H1 (cell line): ENCODE results near the gene HOXB4. TPM values are rescaled to one million over a fixed set of nuclear protein-coding genes. Genes with fewer than 3 reads are reported as not detected.

ENCODE experiments used
- CTCF ChIA-PET: fragments of 300-600 bp; sonication (Branson Sonifier 250); formaldehyde crosslinking; loops from one replicate; lab custom pipeline; 2021; ENCODE audit not compliant: partially characterized antibody; lab: Charles Lee
- POLR2A ChIA-PET: fragments of 300-600 bp; sonication (Branson Sonifier 250); formaldehyde crosslinking; loops from one replicate; lab custom pipeline; 2021; ENCODE audit warnings: inconsistent platforms; ENCODE audit not compliant: partially characterized antibody; lab: Charles Lee
- DNase-seq, 2 experiments: peaks; one replicate each; pipeline versions ENCODE4 v3.0.0 to v3.0.0-alpha.2; 2010 to 2022; ENCODE audit warnings: low spot score in 2 of 2, low read depth in 1 of 2, mixed read lengths in 1 of 2
- FAIRE-seq: peaks from 2 replicates; lab custom pipeline; 2011; peaks lifted over from hg19 to GRCh38; lab: Jason Lieb, UNC
- H2AFZ ChIP-seq: 2 replicates; pipeline ENCODE4 v1.8.1; 2012; ENCODE audit warnings: low read length, inconsistent platforms
- H2AK5ac ChIP-seq: 2 replicates; pipeline ENCODE4 v1.6.1; 2013; ENCODE audit warnings: low read depth, low read length
- H2BK120ac ChIP-seq: replicated peaks from 2 replicates; pipeline ENCODE3; 2013; ENCODE audit warnings: low read depth, low read length, inconsistent platforms
- H2BK12ac ChIP-seq: 2 replicates; pipeline ENCODE4 v1.6.1; 2013; ENCODE audit warnings: low read depth, low read length
- H2BK15ac ChIP-seq: 2 replicates; pipeline ENCODE4 v1.6.1; 2013; ENCODE audit warnings: low read length
- H2BK20ac ChIP-seq: 2 replicates; pipeline ENCODE4 v1.6.1; 2013; ENCODE audit warnings: low read length
- H2BK5ac ChIP-seq: 2 replicates; pipeline ENCODE4 v1.6.1; 2013; ENCODE audit warnings: low read depth, low read length
- H3K14ac ChIP-seq: 2 replicates; pipeline ENCODE4 v1.6.1; 2013; ENCODE audit warnings: inconsistent platforms; ENCODE audit not compliant: insufficient read length
- H3K18ac ChIP-seq: 2 replicates; pipeline ENCODE4 v1.6.1; 2013; ENCODE audit warnings: low read length; ENCODE audit errors: extremely low read depth
- H3K23ac ChIP-seq: 2 replicates; pipeline ENCODE4 v1.6.1; 2013; ENCODE audit warnings: inconsistent platforms; ENCODE audit not compliant: insufficient read length
- H3K23me2 ChIP-seq: 2 replicates; pipeline ENCODE4 v1.6.1; 2013; ENCODE audit warnings: low read depth, low read length
- H3K27ac ChIP-seq: 2 replicates; pipeline ENCODE4 v1.6.1; 2011; ENCODE audit warnings: low read depth, low read length, inconsistent platforms
- H3K27me3 ChIP-seq, 4 experiments: replicated peaks in 1 of 4; 1 replicate in 1 of 4; 2 replicates in 3 of 4; pipeline versions ENCODE4 v1.6.1 to v1.8.1; 2011 to 2013; ENCODE audit warnings: low read length in 3 of 4, mild to moderate bottlenecking in 3 of 4, inconsistent platforms in 2 of 4, mixed read lengths in 2 of 4, moderate library complexity in 1 of 4; ENCODE audit not compliant: control insufficient read depth in 3 of 4, insufficient read depth in 3 of 4; ENCODE audit errors: extremely low read depth in 1 of 4
- H3K36me3 ChIP-seq, 4 experiments: 2 replicates each; pipeline versions ENCODE4 v1.6.1 to v1.8.1; 2011 to 2013; ENCODE audit warnings: mild to moderate bottlenecking in 4 of 4, low read length in 3 of 4, moderate library complexity in 2 of 4, control low read depth in 1 of 4, inconsistent platforms in 1 of 4; ENCODE audit not compliant: insufficient read depth in 4 of 4, control insufficient read depth in 2 of 4
- H3K4ac ChIP-seq: replicated peaks from 2 replicates; pipeline ENCODE3; 2013; ENCODE audit warnings: low read length, low read depth, mixed read lengths, inconsistent platforms; ENCODE audit not compliant: insufficient read length
- H3K4me1 ChIP-seq, 4 experiments: replicated peaks in 1 of 4; 1 replicate in 1 of 4; 2 replicates in 3 of 4; pipeline versions ENCODE4 v1.6.1 to v1.8.1; 2011 to 2013; ENCODE audit warnings: low read length in 3 of 4, inconsistent platforms in 2 of 4, mixed read lengths in 1 of 4; ENCODE audit not compliant: insufficient read depth in 4 of 4, control insufficient read depth in 3 of 4
- H3K4me2 ChIP-seq, 2 experiments: 2 replicates each; pipeline versions ENCODE4 v1.6.1 to v1.8.1; 2011 to 2013; ENCODE audit warnings: low read depth in 2 of 2, low read length in 2 of 2, control low read depth in 1 of 2, inconsistent platforms in 1 of 2, mild to moderate bottlenecking in 1 of 2; ENCODE audit not compliant: insufficient read depth in 1 of 2
- H3K4me3 ChIP-seq, 4 experiments: fragments of 200-600, 300-600 bp in 1 of 4; sonication (generic), shearing (Covaris generic), sonication (Bioruptor Twin) in 1 of 4; 2 replicates each; pipeline versions ENCODE4 v1.5.1 to v1.8.1; 2011 to 2016; ENCODE audit warnings: low read length in 4 of 4, low read depth in 3 of 4, control low read depth in 2 of 4, inconsistent platforms in 2 of 4, mild to moderate bottlenecking in 2 of 4, mixed read lengths in 1 of 4, moderate library complexity in 1 of 4; ENCODE audit not compliant: insufficient read depth in 2 of 4; ENCODE audit errors: extremely low read depth in 1 of 4
- H3K56ac ChIP-seq: replicated peaks from 2 replicates; pipeline ENCODE3; 2013; ENCODE audit warnings: low read depth, mild to moderate bottlenecking, mixed read lengths, low read length, inconsistent platforms; ENCODE audit not compliant: insufficient read length
- H3K79me1 ChIP-seq: 2 replicates; pipeline ENCODE4 v1.6.1; 2013; ENCODE audit warnings: low read depth, low read length, control low read depth
- H3K79me2 ChIP-seq, 2 experiments: 2 replicates each; pipeline versions ENCODE4 v1.6.1 to v1.8.1; 2012 to 2013; ENCODE audit warnings: low read length in 2 of 2, mild to moderate bottlenecking in 2 of 2, inconsistent platforms in 1 of 2; ENCODE audit not compliant: insufficient read depth in 2 of 2, control insufficient read depth in 1 of 2
- H3K9ac ChIP-seq, 4 experiments: replicated peaks in 1 of 4; 1 replicate in 1 of 4; 2 replicates in 3 of 4; pipeline versions ENCODE4 v1.6.1 to v1.8.1; 2011 to 2013; ENCODE audit warnings: low read depth in 3 of 4, low read length in 3 of 4, control low read depth in 2 of 4, mild to moderate bottlenecking in 2 of 4, moderate library complexity in 2 of 4, inconsistent platforms in 1 of 4; ENCODE audit errors: extremely low read depth in 1 of 4
- H3K9me3 ChIP-seq, 2 experiments: 2 replicates each; pipeline versions ENCODE4 v1.6.1 to v1.8.1; 2012 to 2013; ENCODE audit warnings: mild to moderate bottlenecking in 2 of 2, moderate library complexity in 2 of 2, control low read depth in 1 of 2, inconsistent platforms in 1 of 2, low read depth in 1 of 2, low read length in 1 of 2, mixed read lengths in 1 of 2; ENCODE audit not compliant: insufficient read depth in 2 of 2
- H4K20me1 ChIP-seq, 2 experiments: replicated peaks in 1 of 2; 2 replicates each; pipeline versions ENCODE3 to v1.8.1; 2011 to 2013; ENCODE audit warnings: inconsistent platforms in 2 of 2, low read length in 2 of 2, mild to moderate bottlenecking in 1 of 2; ENCODE audit not compliant: insufficient read depth in 2 of 2, control insufficient read depth in 1 of 2
- H4K5ac ChIP-seq: 2 replicates; pipeline ENCODE4 v1.6.1; 2013; ENCODE audit warnings: low read length, low read depth, mixed read lengths, inconsistent platforms; ENCODE audit not compliant: insufficient read length
- H4K8ac ChIP-seq: 2 replicates; pipeline ENCODE4 v1.8.0; 2013; ENCODE audit warnings: mild to moderate bottlenecking, moderate library complexity, low read length, inconsistent platforms; ENCODE audit not compliant: insufficient read depth; ENCODE audit errors: extremely low read depth
- H4K91ac ChIP-seq: replicated peaks from 2 replicates; pipeline ENCODE3; 2013; ENCODE audit warnings: low read length, mixed read lengths, inconsistent platforms; ENCODE audit not compliant: insufficient read length
- CBX8 ChIP-seq: fragments of 300-800, 300-1000 bp; sonication (generic); IDR thresholded peaks from 2 replicates; pipeline ENCODE4 v1.7.1; 2016; ENCODE audit warnings: low read depth, low read length, borderline replicate concordance
- EGR1 ChIP-seq: IDR thresholded peaks from 2 replicates; pipeline ENCODE4 v1.6.1; 2011; ENCODE audit warnings: low read depth, low read length, borderline replicate concordance
- EP300 ChIP-seq, 2 experiments: IDR thresholded peaks; 1 replicate in 1 of 2; 2 replicates in 1 of 2; pipeline ENCODE4 v1.6.1; 2011 to 2012; ENCODE audit warnings: low read depth in 2 of 2, low read length in 2 of 2, mild to moderate bottlenecking in 2 of 2, borderline replicate concordance in 1 of 2, inconsistent platforms in 1 of 2, moderate library complexity in 1 of 2
- EZH2 ChIP-seq: fragments of 200-600 bp; sonication (generic); IDR thresholded peaks from 2 replicates; pipeline ENCODE4 v1.7.1; 2012; ENCODE audit warnings: low read depth, mild to moderate bottlenecking, moderate library complexity, low read length, inconsistent platforms; ENCODE audit not compliant: severe bottlenecking
- GTF2F1 ChIP-seq: IDR thresholded peaks from 2 replicates; pipeline ENCODE4 v1.6.1; 2012; ENCODE audit warnings: low read depth, low read length, improper control_type of control experiment, borderline replicate concordance
- JUN ChIP-seq: IDR thresholded peaks from 2 replicates; pipeline ENCODE4 v1.6.1; 2011; ENCODE audit warnings: low read depth, mild to moderate bottlenecking, improper control_type of control experiment, low read length
- JUND ChIP-seq: IDR thresholded peaks from 2 replicates; pipeline ENCODE4 v1.6.1; 2011; ENCODE audit warnings: mild to moderate bottlenecking, improper control_type of control experiment, low read length
- PHF8 ChIP-seq: fragments of 200-600 bp; sonication (generic); conservative IDR thresholded peaks from 2 replicates; pipeline ENCODE4 v1.7.1; 2012; ENCODE audit warnings: low read depth, mild to moderate bottlenecking, inconsistent platforms, low read length, moderate library complexity
- SUZ12 ChIP-seq: fragments of 200-600 bp; sonication (generic); IDR thresholded peaks from 2 replicates; pipeline ENCODE4 v1.6.1; 2012; ENCODE audit warnings: mild to moderate bottlenecking, inconsistent platforms, low read length, moderate library complexity, mixed read lengths
- WGBS, 2 experiments: shearing (Covaris generic) in 1 of 2; methylation state at CpG; one replicate each; pipeline versions ENCODE4 v1.1.6 to v1.1.7; 2013 to 2015; ENCODE audit warnings: low lambda C conversion rate in 2 of 2, mixed read lengths in 2 of 2, inconsistent platforms in 1 of 2, low coverage in 1 of 2, missing lambda C conversion rate in 1 of 2; ENCODE audit not compliant: insufficient replicate concordance in 2 of 2, insufficient coverage in 1 of 2, insufficient read length in 1 of 2; ENCODE audit errors: extremely low coverage in 1 of 2, missing lambda C conversion rate in 1 of 2; 5-methylcytosine and 5-hydroxymethylcytosine counted together
- polyA plus RNA-seq, 7 experiments: library from polyadenylated mRNA; depleted of rRNA in 3 of 7; stranded (reverse) in 5 of 7; unstranded in 2 of 7; fragments of >200 nt in 5 of 7; fragments of 200-250 nt in 2 of 7; gene quantifications; 1 replicate in 5 of 7; 2 replicates in 1 of 7; 4 replicates in 1 of 7; pipeline versions ENCODE4 v1.2.1 to v1.2.3, GENCODE V29; 2011 to 2013; ENCODE audit warnings: missing spikeins in 2 of 7, mixed read lengths in 2 of 7
- total RNA-seq: library from RNA; stranded (reverse); fragmentation: NEBNext Ultra II Directional; extraction: Animal tissue kit (Norgen Biotek cat#: 25700); gene quantifications from 2 replicates; pipeline ENCODE4 v1.2.1, GENCODE V29; 2021
- TF ChIP-seq, protein P1 (sequence below): IDR thresholded peaks from 2 replicates; pipeline ENCODE4 v1.6.1; 2012; ENCODE audit warnings: inconsistent platforms

HOXB4 gene
- total and polyA plus RNA-seq, 2 of the 8 experiments (the other 6 are each of a cell fraction or from before 2014, with no cell fraction given): not detected

DNA sequence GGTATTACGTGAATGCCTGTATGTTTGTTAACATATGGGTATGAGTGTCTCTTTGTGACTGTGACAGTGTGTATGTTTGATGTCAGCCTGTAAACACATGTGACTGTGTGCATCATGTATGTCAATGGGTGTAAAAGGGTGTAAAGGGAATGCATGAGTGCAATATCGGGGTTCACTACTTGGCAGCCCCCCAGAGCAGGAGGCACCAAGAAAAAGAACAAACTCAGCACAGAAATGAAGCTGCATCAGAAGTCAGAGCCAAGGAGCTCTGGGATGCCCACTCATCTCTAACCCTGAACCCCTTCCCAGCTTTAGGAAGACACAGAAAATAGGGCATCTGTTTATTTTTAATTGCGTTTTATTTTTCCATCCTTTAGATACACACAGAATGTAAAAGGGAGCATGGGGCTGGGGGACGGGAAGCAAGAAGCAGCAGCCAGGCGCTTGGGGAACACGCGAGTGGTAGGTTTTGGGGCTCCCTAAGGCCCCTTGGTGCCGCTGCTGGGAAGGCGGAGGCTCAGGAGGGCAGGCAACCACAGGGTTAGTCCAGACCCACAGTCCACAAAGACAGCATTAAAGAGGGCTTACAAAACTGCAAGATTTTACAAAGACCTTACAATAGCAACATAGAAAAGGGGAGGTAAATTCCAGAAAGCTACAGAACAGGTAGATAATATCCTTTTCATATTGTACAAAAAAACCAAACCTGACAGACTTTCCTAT, 28.9 kb upstream of the HOXB4 start:
- Histone ChIP-seq H4K8ac (no peak overlapping the region), H3K4ac (peak overlapping the region; percentile 39), H2BK120ac (no peak overlapping the region), H3K27me3 (peaks cover 97 to 100% (median 99%) of the 10 kb centered on the region in 4 experiments), H3K79me2 (no peaks in the 10 kb centered on the region), H3K23me2 (peaks cover 2% of the 10 kb centered on the region; the same call in 1 of the 2 replicates), H3K14ac (no peak overlapping the region), H3K9me3 (no peaks in the 10 kb centered on the region), H3K56ac (no peak overlapping the region), H2AFZ (no peak overlapping the region), H2BK20ac (no peak overlapping the region; the same call in 1 of the 2 replicates), H3K4me2 (no peak overlapping the region), H3K4me3 (no peak overlapping the region), H3K36me3 (peaks cover 0 to 11% (median 0%) of the 10 kb centered on the region in 4 experiments; a peak in 1 of 8 replicates), H4K5ac (no peak overlapping the region), H3K23ac (no peak overlapping the region), H3K18ac (no peak overlapping the region), H2BK15ac (peak overlapping the region; percentile 92), H3K27ac (no peak overlapping the region), H2BK5ac (no peak overlapping the region), H4K91ac (no peak overlapping the region), H4K20me1 (peaks cover 23 to 40% of the 10 kb centered on the region in 2 experiments), H3K9ac (no peak overlapping the region), H3K79me1 (no peaks in the 10 kb centered on the region), H2AK5ac (peak overlapping the region; percentile 100), H2BK12ac (peak overlapping the region; percentile 99), H3K4me1 (peaks cover 0 to 4% (median 2%) of the 10 kb centered on the region in 4 experiments; a peak in 4 of 7 replicates)
- TF ChIP-seq, protein P1, sequence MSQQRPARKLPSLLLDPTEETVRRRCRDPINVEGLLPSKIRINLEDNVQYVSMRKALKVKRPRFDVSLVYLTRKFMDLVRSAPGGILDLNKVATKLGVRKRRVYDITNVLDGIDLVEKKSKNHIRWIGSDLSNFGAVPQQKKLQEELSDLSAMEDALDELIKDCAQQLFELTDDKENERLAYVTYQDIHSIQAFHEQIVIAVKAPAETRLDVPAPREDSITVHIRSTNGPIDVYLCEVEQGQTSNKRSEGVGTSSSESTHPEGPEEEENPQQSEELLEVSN: no peak
- TF ChIP-seq JUN: no peak
- TF ChIP-seq GTF2F1: no peak
- TF ChIP-seq CBX8: peak; percentile 27; the same call in 1 of the 2 replicates
- peak; percentile 9 for TF ChIP-seq EZH2
- no peak for TF ChIP-seq PHF8
- TF ChIP-seq EGR1: no peak
- TF ChIP-seq SUZ12: peak; percentile 39; the same call in 1 of the 2 replicates
- TF ChIP-seq EP300 (IDR thresholded peaks at IDR 0.05; ENCODE audit: borderline replicate concordance in 1 of 2, low read depth in 2 of 2, low read length in 2 of 2): no peak
- TF ChIP-seq JUND: no peak
- FAIRE-seq: no peak
- no peak for DNase-seq
- ChIA-PET CTCF (interaction anchor here (0.6 to 2.5 kb wide), 11 partner anchors 19 to 1427 kb away, joined by 3 to 8 read pairs (median 5); partner anchors contain the start of gene HOXB9), POLR2A (interaction anchor here (1.1 kb wide), 1 partner anchor 19 kb away, joined by 4 read pairs; the partner anchor contains the start of gene HOXB9)
- 32% methylated on average over 7 of the region's 9 CpGs; no CpG with 5 or more reads in 1 of the 2 experiments for WGBS, 2 experiments
